Inferior parietal cortex (tissue), 1 donor: ENCODE results near the gene TSEN15.
A peak's percentile ranks its signal among the peaks of the same experiment; 100 is the strongest.

Source experiments
- DNase-seq: peaks from one replicate; pipeline ENCODE4 v3.0.0-alpha.2; 2016; ENCODE audit errors: extremely low spot score

The TSEN15 gene

GRCh38 chr1:184051485-184052193 is at the start of gene TSEN15:
Gene TSEN15, plus strand, starts transcription at chr1:184051730. Its CDS starts 26 bp downstream, at chr1:184051756.
- no peak for DNase-seq

- DNase-seq, result peak; percentile 85
Observed at GRCh38 chr1:184002071-184002470, 49.5 kb upstream of the TSEN15 start.

- no peak for DNase-seq
Observed at GRCh38 chr1:184004935-184005334, 46.6 kb upstream of the TSEN15 start.

- no peak for DNase-seq
Observed at GRCh38 chr1:184005506-184005905, 46.0 kb upstream of the TSEN15 start.

- no peak for DNase-seq
Observed at GRCh38 chr1:184010788-184011187, 40.7 kb upstream of the TSEN15 start.

GRCh38 chr1:184012187-184012586 is 39.3 kb upstream of the TSEN15 start:
- no peak for DNase-seq

GRCh38 chr1:184014271-184014670 is 37.3 kb upstream of the TSEN15 start:
- DNase-seq, result no peak

- DNase-seq, result peak; percentile 53
Observed at GRCh38 chr1:184016169-184016568, 35.4 kb upstream of the TSEN15 start.

GRCh38 chr1:184017306-184017705 is 34.2 kb upstream of the TSEN15 start:
- no peak for DNase-seq

GRCh38 chr1:184018622-184019021 is 32.9 kb upstream of the TSEN15 start:
- no peak for DNase-seq

- peak; percentile 78 for DNase-seq
Observed at GRCh38 chr1:184019069-184019468, 32.5 kb upstream of the TSEN15 start.

GRCh38 chr1:184019506-184019905 is 32.0 kb upstream of the TSEN15 start:
- DNase-seq, result peak; percentile 73

GRCh38 chr1:184020328-184020727 is 31.2 kb upstream of the TSEN15 start:
- no peak for DNase-seq

- DNase-seq, result no peak
Observed at GRCh38 chr1:184020855-184021254, 30.7 kb upstream of the TSEN15 start.

- no peak for DNase-seq
Observed at GRCh38 chr1:184021728-184022127, 29.8 kb upstream of the TSEN15 start.

- DNase-seq, result no peak
Observed at GRCh38 chr1:184022668-184023067, 28.9 kb upstream of the TSEN15 start.

GRCh38 chr1:184023171-184023570 is 28.4 kb upstream of the TSEN15 start:
- no peak for DNase-seq

- DNase-seq, result no peak
Observed at GRCh38 chr1:184025242-184025675, 26.3 kb upstream of the TSEN15 start.

- DNase-seq, result no peak
Observed at GRCh38 chr1:184027826-184028695, 23.5 kb upstream of the TSEN15 start.

- peak; percentile 64 for DNase-seq
Observed at GRCh38 chr1:184028854-184029623, 22.5 kb upstream of the TSEN15 start.

- peak; percentile 43 for DNase-seq
Observed at GRCh38 chr1:184030433-184031091, 21.0 kb upstream of the TSEN15 start.

- no peak for DNase-seq
Observed at GRCh38 chr1:184031092-184031408, 20.5 kb upstream of the TSEN15 start.
